ENCODE data around the gene KRTAP22-2. TPM values are rescaled to one million over a fixed set of nuclear protein-coding genes. Genes with fewer than 3 reads are reported as not detected.

KRTAP22-2 gene
- total and polyA plus RNA-seq, 2 of the 8 experiments (the other 6 are each of a cell fraction or from before 2014, with no cell fraction given): not detected

GRCh38 chr21:30634906-30635305 is 44.7 kb upstream of the KRTAP22-2 start, which contains the start of gene KRTAP20-2 (continued):
- TF ChIP-seq RBBP5 (IDR thresholded peaks at IDR 0.05; ENCODE audit: borderline replicate concordance, low read depth, low read length) (no peak), CTBP2 (IDR thresholded peaks at IDR 0.05; ENCODE audit: borderline replicate concordance, insufficient read depth, insufficient read length, low read length) (no peak), POLR2AphosphoS5 (IDR thresholded peaks at IDR 0.05; ENCODE audit: low read depth, low read length) (no peak), EZH2 (IDR thresholded peaks at IDR 0.05; ENCODE audit: low read depth, low read length, severe bottlenecking) (no peak)
